Breast epithelium (tissue), 4 donors: ENCODE results near the gene PDCD7. TPM values are rescaled to one million over a fixed set of nuclear protein-coding genes. Genes with fewer than 3 reads are reported as not detected.

Source experiments
- DNase-seq, 2 donors: peaks; one replicate each; pipeline ENCODE4 v3.0.0-alpha.2; 2019; ENCODE audit warnings: low spot score in 2 of 2
- H3K27ac ChIP-seq, 2 donors: fragments of 200-600 bp; sonication (generic) in 1 of 2; one replicate each; pipeline ENCODE4 v1.5.1; 2016 to 2019; ENCODE audit warnings: mild to moderate bottlenecking in 1 of 2
- H3K27me3 ChIP-seq, 2 donors: fragments of 200-600 bp; sonication (generic) in 1 of 2; one replicate each; pipeline versions ENCODE4 v1.5.1 to v1.6.0; 2017 to 2019; ENCODE audit warnings: control low read depth in 1 of 2, mild to moderate bottlenecking in 1 of 2
- H3K36me3 ChIP-seq: fragments of 200-600 bp; one replicate; pipeline ENCODE4 v1.5.1; 2019
- H3K4me1 ChIP-seq, 2 donors: fragments of 200-600 bp; sonication (generic); one replicate each; pipeline ENCODE4 v1.5.1; 2016 to 2019; ENCODE audit warnings: control low read depth in 1 of 2
- H3K4me3 ChIP-seq, 3 donors: fragments of 200-600 bp; sonication (generic); 1 replicate in 2 of 3; 2 replicates in 1 of 3; pipeline ENCODE4 v1.5.1; 2016 to 2019; ENCODE audit warnings: mild to moderate bottlenecking in 3 of 3, moderate library complexity in 2 of 3
- H3K9me3 ChIP-seq, 2 donors: fragments of 200-600 bp; sonication (generic) in 1 of 2; one replicate each; pipeline ENCODE4 v1.5.1; 2016 to 2019; ENCODE audit warnings: control low read depth in 1 of 2
- CTCF ChIP-seq, 3 donors: fragments of 450-650 bp; IDR thresholded peaks; one replicate each; pipeline ENCODE4 v1.5.1; 2016 to 2017; ENCODE audit warnings: antibody characterized with exemption in 3 of 3, mild to moderate bottlenecking in 3 of 3, moderate library complexity in 3 of 3
- POLR2A ChIP-seq: fragments of 450-650 bp; IDR thresholded peaks from one replicate; pipeline ENCODE4 v1.6.1; 2016; ENCODE audit warnings: antibody characterized with exemption, mild to moderate bottlenecking, moderate library complexity
- POLR2AphosphoS5 ChIP-seq, 3 donors: sonication (generic); formaldehyde crosslinking; IDR thresholded peaks; one replicate each; pipeline ENCODE4 v1.6.1; 2017; ENCODE audit warnings: antibody characterized with exemption in 3 of 3
- intact Hi-C: fragments of 100-400 bp; cut with DNase I; formaldehyde crosslinking; loops from one replicate; pipeline ENCODE4 v1.15.1; 2023; ENCODE audit warnings: low total_unique reads
- total RNA-seq, 3 donors: library from RNA; depleted of rRNA; stranded (reverse); fragments of >200 nt; gene quantifications; one replicate each; pipeline ENCODE4 v1.1.0, GENCODE V29; 2016

The PDCD7 gene
- total RNA-seq, 3 donors from 2014 or later = 21.6 to 26.7 (median 24.4) TPM

- Histone ChIP-seq H3K4me3 (no peak overlapping the region), H3K36me3 (no peaks in the 10 kb centered on the region), H3K4me1 (no peaks in the 10 kb centered on the region), H3K27me3 (no peaks in the 10 kb centered on the region), H3K27ac (no peak overlapping the region), H3K9me3 (no peaks in the 10 kb centered on the region)
- TF ChIP-seq CTCF (IDR thresholded peaks at IDR 0.05) (no peak), POLR2A (no peak), POLR2AphosphoS5 (IDR thresholded peaks at IDR 0.05) (no peak)
- intact Hi-C loops = loop anchor here (10.0 kb wide), 1 partner anchor 58 kb away; no protein-coding TSS in a partner anchor
- DNase-seq = no peak
Measured at GRCh38 chr15:65092911-65093792, 40.5 kb downstream of the PDCD7 start.

GRCh38 chr15:65091946-65092770 is 41.5 kb downstream of the PDCD7 start:
- H3K27ac ChIP-seq = no peak overlapping the region
- DNase-seq = no peak

GRCh38 chr15:65089206-65089824 is 44.3 kb downstream of the PDCD7 start:
- peak overlapping the region; percentile 92 to 98 for H3K27ac ChIP-seq
- no peaks in the 10 kb centered on the region for H3K4me1 ChIP-seq
- TF ChIP-seq POLR2AphosphoS5 (IDR thresholded peaks at IDR 0.05) = no peak
- intact Hi-C loops = no loop called here
- DNase-seq = no peak
- H3K4me3 ChIP-seq = no peak overlapping the region
- no peaks in the 10 kb centered on the region for H3K36me3 ChIP-seq
- H3K27me3 ChIP-seq = no peaks in the 10 kb centered on the region
- no peaks in the 10 kb centered on the region for H3K9me3 ChIP-seq

More at GRCh38 chr15:65091946-65092770, 41.5 kb downstream of the PDCD7 start:
- H3K36me3 ChIP-seq = no peaks in the 10 kb centered on the region
- no peaks in the 10 kb centered on the region for H3K27me3 ChIP-seq
- intact Hi-C loops = loop anchor here (10.0 kb wide), 1 partner anchor 57 kb away; no protein-coding TSS in a partner anchor
- no peaks in the 10 kb centered on the region for H3K9me3 ChIP-seq
- H3K4me3 ChIP-seq = no peak overlapping the region
- no peaks in the 10 kb centered on the region for H3K4me1 ChIP-seq
- no peak for TF ChIP-seq CTCF (IDR thresholded peaks at IDR 0.05)
- no peak for TF ChIP-seq POLR2AphosphoS5 (IDR thresholded peaks at IDR 0.05)
- TF ChIP-seq POLR2A = no peak

- Histone ChIP-seq H3K27ac (peak overlapping the region; percentile 92 to 98), H3K9me3 (no peaks in the 10 kb centered on the region), H3K4me1 (no peaks in the 10 kb centered on the region), H3K4me3 (no peak overlapping the region), H3K36me3 (no peaks in the 10 kb centered on the region), H3K27me3 (no peaks in the 10 kb centered on the region)
- no peak for TF ChIP-seq CTCF (IDR thresholded peaks at IDR 0.05)
- TF ChIP-seq POLR2A = no peak
- intact Hi-C loops = no loop called here
- no peak for DNase-seq
Measured at GRCh38 chr15:65088643-65089021, 45.0 kb downstream of the PDCD7 start.

GRCh38 chr15:65087873-65088642 is 45.5 kb downstream of the PDCD7 start:
- peak overlapping the region in 1 of 3 donors; percentile 2 for H3K4me3 ChIP-seq
- intact Hi-C loops = no loop called here
- H3K9me3 ChIP-seq = no peaks in the 10 kb centered on the region
- no peaks in the 10 kb centered on the region for H3K27me3 ChIP-seq
- TF ChIP-seq POLR2A (no peak), POLR2AphosphoS5 (IDR thresholded peaks at IDR 0.05) (peak; percentile 19 to 46 (median 32)), CTCF (IDR thresholded peaks at IDR 0.05) (no peak)
- no peaks in the 10 kb centered on the region for H3K36me3 ChIP-seq
- no peaks in the 10 kb centered on the region for H3K4me1 ChIP-seq
- DNase-seq = peak in 1 of 2 donors; percentile 94
- peak overlapping the region; percentile 92 to 98 for H3K27ac ChIP-seq
